ENCODE results near the gene CERK.
A peak's percentile ranks its signal among the peaks of the same experiment; 100 is the strongest.

The CERK gene

DNA sequence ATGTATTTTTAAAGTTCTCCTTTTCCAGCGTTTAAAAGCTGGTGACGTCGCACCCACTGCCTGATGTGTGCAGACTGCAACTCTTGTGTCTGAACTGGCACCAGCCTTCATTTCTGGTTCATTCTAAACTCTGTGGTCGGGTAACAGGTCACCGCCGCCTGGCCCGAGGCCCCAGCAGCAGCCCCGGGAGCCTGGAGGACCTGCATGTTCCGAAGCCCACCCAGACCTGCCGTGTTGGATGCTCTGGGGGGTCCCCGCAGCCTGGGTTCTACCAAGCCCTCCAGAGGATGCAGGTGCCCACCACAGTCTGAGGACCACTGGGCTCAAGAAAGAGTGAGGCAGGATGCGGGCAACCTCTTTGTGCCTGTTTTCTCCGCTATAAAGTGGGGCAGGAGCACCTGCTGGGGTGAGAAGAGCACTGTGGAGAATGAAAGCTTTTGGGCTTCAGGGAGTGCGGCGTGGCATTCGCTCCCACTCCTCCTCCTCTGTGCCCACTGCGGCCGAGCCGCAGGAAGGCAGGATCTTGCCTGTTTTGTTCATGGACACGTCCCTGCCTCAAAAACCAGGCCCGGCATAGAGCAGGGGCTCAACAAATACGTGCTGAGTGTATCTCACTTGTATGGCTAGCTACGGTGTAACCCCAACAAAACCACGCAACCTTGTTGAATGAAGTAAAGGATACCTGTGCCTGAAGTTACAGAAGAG lies 40.1 kb downstream of the CERK start:
- DNase-seq, result no peak

GRCh38 chr22:46696614-46697013 lies 41.4 kb downstream of the CERK start:
- no peak for DNase-seq

DNA sequence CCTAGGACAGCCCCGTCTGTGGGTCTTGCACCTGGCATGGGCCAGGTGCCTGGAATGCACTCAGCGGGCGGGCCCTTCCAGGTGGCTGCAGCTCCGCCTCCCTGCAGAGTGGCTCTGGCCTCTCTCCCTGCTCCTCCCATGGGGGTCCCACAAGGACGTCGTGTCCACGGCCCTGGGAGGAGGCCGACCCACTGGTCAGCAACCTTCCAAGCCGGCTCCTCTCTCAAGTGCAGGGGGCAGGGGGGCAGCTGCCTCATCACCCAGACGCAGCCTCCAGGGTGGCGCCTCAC lies 41.9 kb downstream of the CERK start:
- no peak for DNase-seq

DNA sequence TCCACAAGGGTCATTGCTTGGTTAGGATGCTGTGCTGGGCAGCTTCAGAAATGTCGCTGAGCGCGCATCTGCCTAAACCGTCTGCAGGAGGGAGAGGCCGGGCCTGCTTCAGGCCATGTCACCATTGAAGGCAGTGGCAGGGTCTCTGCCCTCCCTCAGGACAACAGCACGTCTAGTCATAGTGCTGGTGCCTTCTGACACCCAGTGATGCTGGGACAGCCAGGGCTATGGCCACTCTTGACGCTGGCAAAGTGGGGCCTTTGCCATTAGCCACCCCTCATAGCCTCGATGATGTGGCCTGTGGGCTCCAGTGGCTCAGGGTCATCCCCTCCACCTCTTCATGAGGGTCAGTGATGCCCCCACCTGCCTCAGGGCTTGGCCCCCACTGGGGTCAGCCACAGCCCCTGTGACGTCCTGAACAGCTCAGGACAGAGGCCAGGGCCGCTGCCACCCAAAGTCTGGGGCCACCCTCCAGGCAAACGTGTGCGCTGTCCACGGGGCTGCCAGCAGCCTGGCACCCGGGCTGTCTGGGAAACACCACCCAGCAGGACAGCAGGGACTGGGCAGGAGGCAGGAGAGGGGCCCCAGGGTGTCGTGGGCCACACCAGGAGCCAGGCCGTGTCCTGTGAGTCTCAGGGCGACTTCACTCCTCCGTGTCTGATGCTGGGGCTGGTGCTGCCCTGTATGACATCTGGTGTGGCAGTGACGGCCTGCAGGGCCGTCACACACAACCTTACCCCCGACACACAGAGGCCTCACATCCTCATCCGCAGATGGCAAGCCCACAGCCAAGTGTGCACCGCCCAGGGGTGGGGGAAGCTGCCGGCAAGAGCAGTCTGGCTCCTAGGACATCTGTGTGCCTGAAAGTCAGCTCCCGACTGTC lies 42.5 kb downstream of the CERK start:
- no peak for DNase-seq

- DNase-seq, result no peak
Observed at GRCh38 chr22:46694416-46695170, 43.5 kb downstream of the CERK start.

GRCh38 chr22:46693634-46694415 lies 44.2 kb downstream of the CERK start:
- no peak for DNase-seq

DNA sequence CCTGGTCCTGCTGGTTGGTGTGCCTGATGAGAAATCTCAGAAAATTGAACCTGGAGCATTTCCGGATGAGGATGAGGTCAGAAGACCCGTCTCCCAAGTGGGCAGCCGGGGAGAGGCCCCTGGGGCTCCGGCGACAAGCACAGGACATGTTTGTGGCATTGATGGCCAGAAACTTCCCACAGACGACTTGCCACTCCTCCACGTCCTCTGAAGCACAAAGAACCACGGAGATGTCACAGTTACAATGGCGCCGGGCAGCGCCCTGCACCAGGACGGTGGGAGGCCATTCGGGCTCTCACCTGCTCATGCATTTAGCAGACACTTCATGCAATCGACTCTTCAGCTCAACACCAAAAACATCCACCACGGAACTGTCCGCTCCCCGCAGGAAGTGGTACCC lies 46.5 kb downstream of the CERK start:
- DNase-seq, result no peak

GRCh38 chr22:46690146-46690545 lies 47.9 kb downstream of the CERK start:
- no peak for DNase-seq

GRCh38 chr22:46688949-46689348 lies 49.1 kb downstream of the CERK start:
- DNase-seq, result no peak

DNA sequence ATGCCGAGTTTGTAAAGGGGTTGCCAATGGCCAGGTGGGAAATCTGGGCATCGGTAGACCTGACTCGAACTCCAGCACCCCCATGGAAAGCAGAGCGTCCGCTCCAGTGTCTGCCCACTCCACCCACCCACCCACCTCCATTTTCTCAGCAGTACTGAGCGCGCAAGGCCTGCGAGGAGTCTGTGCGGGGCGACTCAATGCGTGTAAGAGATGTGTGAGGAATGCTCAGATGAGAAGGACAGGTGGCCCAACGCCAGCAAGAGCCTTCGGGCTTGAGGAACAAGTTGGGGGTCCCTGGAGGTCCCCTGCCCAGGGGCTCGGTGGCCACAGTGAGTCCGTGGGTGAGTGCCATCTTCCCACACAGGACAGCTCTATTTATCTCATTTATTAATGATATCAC lies 50.6 kb downstream of the CERK start:
- DNase-seq, result no peak

- DNase-seq, result no peak
Observed at GRCh38 chr22:46687048-46687444, 51.0 kb downstream of the CERK start.

DNA sequence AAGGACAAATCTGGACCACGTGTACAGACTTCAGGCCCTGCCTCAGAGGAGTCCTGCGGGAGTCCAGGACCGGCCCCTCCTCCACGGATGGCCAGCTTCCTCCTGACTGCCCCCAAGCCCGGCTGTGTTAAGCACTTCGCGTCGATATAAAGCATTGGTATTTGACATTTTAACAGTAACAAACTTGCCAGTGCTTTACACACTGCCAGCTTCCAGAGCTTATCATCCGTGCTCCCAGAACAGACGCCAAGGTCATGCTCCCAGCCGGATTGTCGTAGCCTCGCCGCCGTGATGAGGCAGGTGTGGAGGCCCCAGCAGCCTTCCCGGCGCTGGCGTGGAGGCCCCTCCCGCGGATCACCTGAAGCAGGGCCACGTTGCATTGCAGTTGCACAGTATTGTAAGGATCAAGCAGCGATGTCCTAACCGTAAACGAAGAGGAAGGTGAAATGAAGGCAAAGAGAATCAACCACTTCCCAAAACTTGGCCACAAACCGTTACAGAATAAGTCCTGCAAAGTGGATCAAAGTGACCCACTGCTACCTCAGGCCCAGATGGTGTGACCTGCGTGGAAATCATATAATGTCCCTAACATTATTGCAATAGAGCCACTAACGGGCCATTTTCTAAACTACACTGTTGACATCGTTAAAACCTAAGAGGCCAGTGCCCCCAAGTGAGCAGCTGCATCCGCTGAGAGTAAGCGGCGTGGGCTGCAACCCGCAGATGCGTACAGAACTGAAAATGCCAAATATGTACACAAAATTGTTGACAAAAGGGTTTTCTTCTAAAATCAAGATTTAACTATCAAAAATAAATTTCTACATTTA lies 51.6 kb downstream of the CERK start:
- DNase-seq, result no peak

DNA sequence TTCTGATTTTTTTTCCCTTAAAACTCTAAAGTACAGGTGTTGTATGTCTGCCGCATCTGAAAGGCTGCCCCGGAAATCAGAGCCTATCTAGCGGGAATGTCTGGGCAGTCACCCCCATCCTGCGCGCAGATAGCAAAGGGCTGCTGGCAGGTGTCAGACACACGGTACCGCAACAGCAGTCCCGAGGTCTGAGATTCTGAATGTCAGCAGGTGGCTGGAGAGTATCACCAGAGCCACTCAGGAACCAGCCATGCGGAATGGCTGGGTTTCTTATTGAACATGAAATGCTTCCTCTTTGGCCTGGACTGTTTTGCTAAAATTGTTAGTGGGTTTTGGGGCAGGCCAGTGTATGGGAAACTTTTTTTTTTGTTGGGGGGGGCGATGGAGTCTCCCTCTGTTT lies 53.3 kb downstream of the CERK start:
- DNase-seq, result no peak

DNA sequence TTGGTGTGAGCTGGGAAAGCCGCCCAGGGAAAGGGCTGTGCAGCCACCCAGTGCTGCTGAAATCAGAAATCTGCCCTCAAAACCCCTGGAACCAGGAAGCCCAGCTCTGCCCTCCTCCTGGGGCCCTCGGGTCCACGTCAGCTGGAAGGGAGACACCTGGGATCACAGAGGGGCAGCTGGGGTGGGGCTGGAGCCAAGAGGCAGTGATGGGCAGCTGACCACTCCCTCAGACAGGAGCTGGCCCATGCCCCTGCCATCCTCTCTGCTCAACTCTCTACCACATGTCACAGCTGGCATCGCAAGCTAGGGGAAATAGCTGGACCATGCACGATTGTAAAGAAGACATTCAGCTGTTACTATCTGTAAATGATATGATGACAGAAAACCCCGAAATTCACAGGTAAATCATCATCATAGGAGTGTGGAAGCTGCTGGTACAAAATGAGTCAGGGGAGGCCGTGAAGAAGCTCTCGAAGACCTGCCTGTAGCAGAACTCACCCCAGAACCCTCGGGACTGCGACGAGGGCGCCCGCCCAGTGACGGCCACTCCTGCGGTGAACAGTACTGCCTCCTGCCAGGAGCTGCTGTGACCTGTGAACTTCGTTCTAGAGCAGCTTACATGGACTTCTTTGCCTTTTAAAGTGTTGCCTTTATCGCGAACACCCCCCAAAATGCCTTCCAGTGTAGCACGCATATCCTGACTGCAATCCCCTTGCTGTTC lies 55.9 kb downstream of the CERK start:
- DNase-seq, result no peak

- peak in 2 of 6 experiments; percentile 9 to 14 for DNase-seq
Observed at GRCh38 chr22:46681010-46681409, 57.0 kb downstream of the CERK start.

DNA sequence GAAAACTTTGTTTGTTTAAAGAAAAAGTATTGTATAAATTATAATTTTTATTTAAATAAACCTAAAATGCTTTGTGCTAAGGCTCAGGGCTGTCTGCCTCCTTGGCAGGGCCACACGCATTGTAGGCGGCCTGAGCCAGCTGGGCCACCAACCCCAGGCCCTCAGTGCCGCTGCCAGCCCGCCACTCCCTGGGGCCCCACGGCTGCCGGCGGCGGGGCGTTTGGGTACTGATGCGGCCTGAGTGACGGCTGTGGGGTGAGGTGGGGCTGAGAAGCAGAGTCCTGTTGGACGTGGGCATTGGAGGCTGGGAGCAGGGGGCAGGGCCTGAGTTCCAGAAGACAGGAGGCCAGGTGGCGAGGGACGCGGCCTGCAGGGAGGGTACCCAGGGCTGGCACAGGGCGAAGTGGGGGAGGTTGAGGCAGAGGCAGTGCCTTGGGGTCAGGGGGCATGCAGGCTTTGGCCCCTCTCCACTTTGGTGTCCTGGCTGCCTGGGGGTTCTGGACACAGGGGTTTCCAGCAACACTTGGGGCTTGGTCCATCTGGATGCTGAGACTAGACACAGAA lies 58.3 kb downstream of the CERK start:
- DNase-seq, result no peak

DNA sequence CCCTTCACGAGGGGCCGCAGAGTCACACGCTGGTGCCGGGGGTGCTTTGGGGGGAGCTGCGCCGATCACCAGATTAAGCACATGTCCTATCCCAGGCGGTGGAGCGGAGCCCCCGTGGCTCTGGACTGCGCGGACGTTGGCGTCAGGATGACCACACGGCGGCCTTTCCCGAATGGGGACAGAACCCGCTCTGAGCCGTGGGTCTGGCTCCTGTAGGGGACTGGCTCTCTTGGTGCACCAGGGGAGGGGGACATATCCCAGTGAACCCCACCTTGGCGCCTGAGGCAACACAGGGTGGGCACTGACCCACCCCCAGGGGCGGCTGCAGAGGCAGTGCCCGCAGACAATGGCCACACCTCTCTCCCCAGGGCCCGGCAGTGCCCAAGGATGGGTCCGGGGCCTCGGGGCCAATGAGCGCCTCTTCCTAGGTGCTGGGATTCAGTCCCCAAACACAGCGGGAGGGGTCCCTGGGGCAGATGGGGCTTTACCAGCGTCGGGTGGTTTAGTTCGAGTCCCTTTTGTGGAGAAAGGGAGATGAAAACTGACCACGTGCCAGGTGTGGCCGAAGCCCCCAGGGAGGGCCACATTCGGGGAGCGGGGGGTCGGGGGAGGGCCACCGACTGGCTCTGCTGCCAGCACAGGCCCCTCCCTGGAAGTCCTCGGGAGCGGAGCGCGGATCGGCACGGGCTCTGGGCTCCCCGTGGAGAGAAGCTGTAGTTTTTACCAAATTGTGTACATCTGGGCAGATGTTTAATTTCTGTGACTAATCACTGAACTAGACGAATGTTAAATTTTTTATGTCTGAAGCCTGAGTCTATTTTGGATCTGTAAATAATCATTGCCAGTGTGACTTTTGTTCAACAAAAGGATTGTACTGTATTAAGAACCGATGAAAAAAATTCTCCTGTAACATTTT lies 59.0 kb downstream of the CERK start:
- DNase-seq, result no peak

DNA sequence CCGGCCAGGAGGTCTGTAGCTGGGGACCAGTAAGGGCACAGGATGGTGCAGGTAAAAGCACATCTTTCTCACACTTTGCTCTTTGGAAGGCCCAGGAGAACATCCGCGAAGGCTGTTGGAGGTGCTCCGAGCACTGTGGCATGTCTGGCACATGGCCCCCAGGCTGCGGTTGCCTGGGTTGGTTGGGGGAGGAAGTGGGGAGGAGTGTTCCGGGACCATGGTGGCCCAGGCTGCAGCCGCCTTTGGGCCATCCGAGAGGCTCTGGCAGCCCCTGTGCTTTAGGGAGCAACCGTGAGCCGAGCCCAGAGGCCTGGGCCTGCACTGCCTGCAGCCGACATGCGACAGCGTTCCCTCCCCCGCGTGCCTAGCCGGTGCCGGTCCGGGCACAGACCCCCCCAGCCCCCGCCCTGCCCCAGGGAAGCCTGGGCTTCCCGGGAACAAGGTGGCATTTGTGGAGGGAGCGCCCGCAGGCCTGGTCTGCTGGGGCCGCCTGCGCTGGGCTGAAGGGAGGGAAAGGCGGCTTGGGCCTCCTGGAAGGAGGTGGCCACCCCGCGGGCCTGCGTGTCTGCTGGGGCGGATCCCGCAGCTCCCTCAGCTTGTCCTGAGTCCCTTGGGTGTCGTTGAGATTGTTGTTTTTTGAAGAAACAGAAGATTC lies 59.9 kb downstream of the CERK start:
- peak in 1 of 6 experiments; percentile 4 for DNase-seq

- no peak for DNase-seq
Observed at GRCh38 chr22:46677323-46678002, 60.6 kb downstream of the CERK start.

Measured in stimulated activated naive CD4-positive, alpha-beta T cell (primary cell).